GM19395 (cell line): ENCODE measurements around the gene F11.
"Not testable (repeated sequence)": the region's sequence is repeated elsewhere in the genome, so short reads cannot be mapped to it uniquely, and the experiment has no call there.

Experiments used
- ATAC-seq: cut with Tn5 transposase; IDR thresholded peaks from one replicate; pipeline ENCODE4 v1.9.1; 2021; ENCODE audit warnings: mild to moderate bottlenecking, moderate library complexity; ENCODE audit not compliant: unreplicated experiment

F11 gene

GRCh38 chr4:186265683-186266652, at the start of gene F11:
TSS of gene F11 (plus strand) at chr4:186266189. CDS start at chr4:186267137, 948 bp downstream.
- ATAC-seq = no peak

- ATAC-seq = no peak
Observed at GRCh38 chr4:186216465-186217024, 49.4 kb upstream of the F11 start.

- no peak for ATAC-seq
Observed at GRCh38 chr4:186217733-186218293, 48.2 kb upstream of the F11 start.

GRCh38 chr4:186221624-186222023, 44.4 kb upstream of the F11 start:
- ATAC-seq = no peak

GRCh38 chr4:186225848-186226247, 40.1 kb upstream of the F11 start:
- ATAC-seq = no peak

GRCh38 chr4:186226521-186227189, 39.3 kb upstream of the F11 start:
- ATAC-seq = no peak

GRCh38 chr4:186227221-186227620, 38.8 kb upstream of the F11 start, which contains the start of gene KLKB1:
TSS of gene KLKB1 (plus strand) at chr4:186227507. CDS start at chr4:186228196, 689 bp downstream.
- no peak for ATAC-seq

GRCh38 chr4:186227744-186228513, 38.1 kb upstream of the F11 start:
- ATAC-seq = no peak

- no peak for ATAC-seq
Observed at GRCh38 chr4:186228514-186228894, 37.5 kb upstream of the F11 start.

GRCh38 chr4:186234367-186234766, 31.6 kb upstream of the F11 start:
- ATAC-seq = no peak

GRCh38 chr4:186236126-186236525, 29.9 kb upstream of the F11 start:
- no peak for ATAC-seq

GRCh38 chr4:186240452-186240847, 25.5 kb upstream of the F11 start:
- no peak for ATAC-seq

- ATAC-seq = no peak
Observed at GRCh38 chr4:186240848-186241491, 25.0 kb upstream of the F11 start.

GRCh38 chr4:186241616-186242015, 24.4 kb upstream of the F11 start:
- no peak for ATAC-seq

- ATAC-seq = not testable (repeated sequence)
Observed at GRCh38 chr4:186242031-186242430, 24.0 kb upstream of the F11 start.

GRCh38 chr4:186243331-186243730, 22.7 kb upstream of the F11 start:
- ATAC-seq = no peak

GRCh38 chr4:186244835-186245234, 21.2 kb upstream of the F11 start:
- no peak for ATAC-seq

GRCh38 chr4:186247062-186247752, 18.8 kb upstream of the F11 start:
- ATAC-seq = not testable (repeated sequence)

- no peak for ATAC-seq
Observed at GRCh38 chr4:186248643-186249042, 17.3 kb upstream of the F11 start.
